ENCODE data around the gene MGAM2. TPM values are rescaled to one million over a fixed set of nuclear protein-coding genes. Genes with fewer than 3 reads are reported as not detected.
"Not testable (repeated sequence)": the region's sequence is repeated elsewhere in the genome, so short reads cannot be mapped to it uniquely, and the experiment has no call there.

The MGAM2 gene
- total and polyA plus RNA-seq, 10 donors, result 0.03 to 12.1 (median 3.0) TPM

DNA sequence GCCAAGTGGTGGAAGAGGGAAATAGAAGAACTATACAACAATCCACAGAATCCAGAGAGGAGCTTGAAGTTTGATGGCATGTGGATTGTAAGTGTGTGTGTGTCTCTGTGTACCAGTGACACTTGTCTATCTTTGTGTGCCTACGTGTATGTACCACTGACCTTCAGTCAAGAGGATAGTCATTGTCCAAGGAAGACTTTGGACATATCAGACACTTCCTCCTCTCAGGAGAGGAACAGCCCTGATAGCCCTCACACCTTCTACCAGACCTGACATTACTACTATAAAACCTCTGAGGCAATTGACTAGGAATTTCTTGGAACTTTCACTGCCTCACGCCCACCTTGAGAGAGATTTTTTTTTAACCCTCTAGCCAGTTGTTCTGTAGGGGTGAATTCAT is 19.6 kb upstream of the MGAM2 start:
- WGBS, 5 donors, result 69 to 87% (median 79%) methylated on average over 2 of the region's 2 CpGs
- no peak for DNase-seq
- intact Hi-C loops (cut with DNase I; ENCODE audit: low total_unique reads), result no loop called here

DNA sequence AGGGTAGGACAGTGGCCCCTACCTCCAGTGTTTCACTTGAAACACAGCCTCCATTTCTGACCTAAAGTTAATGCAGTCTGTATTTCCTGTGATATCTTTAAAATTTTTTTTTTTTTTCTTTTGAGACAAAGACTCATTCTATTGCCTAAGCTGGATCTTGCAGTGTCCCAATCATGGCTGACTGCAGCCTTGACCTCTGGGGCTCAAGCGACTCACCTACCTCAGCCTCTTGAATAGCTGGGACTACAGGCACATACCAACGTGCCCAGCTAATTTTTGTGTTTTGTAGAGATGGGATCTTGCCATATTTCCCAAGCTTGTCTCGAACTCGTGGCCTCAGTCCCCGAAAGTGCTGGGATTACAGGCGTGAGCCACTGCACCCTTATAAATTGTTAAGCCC is 16.7 kb upstream of the MGAM2 start:
- H3K4me1 ChIP-seq, result no peaks in the 10 kb centered on the region
- no peak overlapping the region for H3K4me3 ChIP-seq
- peaks cover 0 to 100% (median 0%) of the 10 kb centered on the region in 6 donors for H3K36me3 ChIP-seq
- no peaks in the 10 kb centered on the region for H3K27me3 ChIP-seq (replicated peaks in 1 of 7)
- DNase-seq, result no peak
- TF ChIP-seq, protein P1, sequence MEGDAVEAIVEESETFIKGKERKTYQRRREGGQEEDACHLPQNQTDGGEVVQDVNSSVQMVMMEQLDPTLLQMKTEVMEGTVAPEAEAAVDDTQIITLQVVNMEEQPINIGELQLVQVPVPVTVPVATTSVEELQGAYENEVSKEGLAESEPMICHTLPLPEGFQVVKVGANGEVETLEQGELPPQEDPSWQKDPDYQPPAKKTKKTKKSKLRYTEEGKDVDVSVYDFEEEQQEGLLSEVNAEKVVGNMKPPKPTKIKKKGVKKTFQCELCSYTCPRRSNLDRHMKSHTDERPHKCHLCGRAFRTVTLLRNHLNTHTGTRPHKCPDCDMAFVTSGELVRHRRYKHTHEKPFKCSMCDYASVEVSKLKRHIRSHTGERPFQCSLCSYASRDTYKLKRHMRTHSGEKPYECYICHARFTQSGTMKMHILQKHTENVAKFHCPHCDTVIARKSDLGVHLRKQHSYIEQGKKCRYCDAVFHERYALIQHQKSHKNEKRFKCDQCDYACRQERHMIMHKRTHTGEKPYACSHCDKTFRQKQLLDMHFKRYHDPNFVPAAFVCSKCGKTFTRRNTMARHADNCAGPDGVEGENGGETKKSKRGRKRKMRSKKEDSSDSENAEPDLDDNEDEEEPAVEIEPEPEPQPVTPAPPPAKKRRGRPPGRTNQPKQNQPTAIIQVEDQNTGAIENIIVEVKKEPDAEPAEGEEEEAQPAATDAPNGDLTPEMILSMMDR (IDR thresholded peaks at IDR 0.05 in 8 of 11, conservative IDR thresholded peaks at IDR 0.05 in 3 of 11), result no peak
- TF ChIP-seq POLR2AphosphoS5 (IDR thresholded peaks at IDR 0.05), result no peak
- TF ChIP-seq POLR2A (IDR thresholded peaks at IDR 0.05), result no peak
- WGBS, 5 donors, result 74 to 90% (median 87%) methylated on average over 6 of the region's 6 CpGs
- intact Hi-C loops (cut with DNase I; ENCODE audit: low total_unique reads), result loop anchor here (2.0 kb wide), 1 partner anchor 30 kb away; no protein-coding TSS in a partner anchor
- H3K9me3 ChIP-seq, result no peaks in the 10 kb centered on the region
- H3K27ac ChIP-seq, result no peak overlapping the region

More for the DNA sequence above, 19.6 kb upstream of the MGAM2 start:
- H3K27ac ChIP-seq, result no peak overlapping the region
- no peaks in the 10 kb centered on the region for H3K4me1 ChIP-seq
- no peak for TF ChIP-seq POLR2A (IDR thresholded peaks at IDR 0.05)
- TF ChIP-seq, protein P1 (IDR thresholded peaks at IDR 0.05 in 8 of 11, conservative IDR thresholded peaks at IDR 0.05 in 3 of 11), result no peak
- no peak for TF ChIP-seq POLR2AphosphoS5 (IDR thresholded peaks at IDR 0.05)
- H3K4me3 ChIP-seq, result no peak overlapping the region
- peaks cover 0 to 95% (median 0%) of the 10 kb centered on the region in 6 donors for H3K36me3 ChIP-seq
- H3K27me3 ChIP-seq (replicated peaks in 1 of 7), result no peaks in the 10 kb centered on the region
- no peaks in the 10 kb centered on the region for H3K9me3 ChIP-seq

DNA sequence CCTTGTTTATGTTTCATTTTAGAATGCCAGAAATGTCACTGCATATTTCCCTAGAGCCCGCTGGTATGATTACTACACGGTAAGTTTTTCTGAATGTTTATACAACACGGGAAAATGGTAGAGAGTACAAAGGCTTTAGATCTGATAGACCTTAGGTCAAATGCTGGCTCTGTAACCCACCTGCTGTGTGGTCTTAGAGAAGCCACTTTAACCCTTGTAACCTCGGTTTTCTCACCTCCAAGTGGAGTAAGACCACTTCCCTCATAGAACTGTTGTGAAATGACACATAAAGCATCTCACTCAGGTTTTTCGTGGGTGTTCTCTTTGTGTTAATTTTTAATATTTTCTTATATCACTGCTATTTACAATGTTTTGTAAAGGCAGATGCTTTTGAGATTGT is 13.9 kb upstream of the MGAM2 start:
- H3K4me1 ChIP-seq, result no peaks in the 10 kb centered on the region
- H3K27me3 ChIP-seq (replicated peaks in 1 of 7), result no peaks in the 10 kb centered on the region
- H3K36me3 ChIP-seq, result peaks cover 0 to 100% (median 0%) of the 10 kb centered on the region in 6 donors
- no peak for TF ChIP-seq POLR2AphosphoS5 (IDR thresholded peaks at IDR 0.05)
- TF ChIP-seq, protein P1 (IDR thresholded peaks at IDR 0.05 in 8 of 11, conservative IDR thresholded peaks at IDR 0.05 in 3 of 11), result no peak
- TF ChIP-seq POLR2A (IDR thresholded peaks at IDR 0.05), result no peak
- no peaks in the 10 kb centered on the region for H3K9me3 ChIP-seq
- no peak for DNase-seq
- intact Hi-C loops (cut with DNase I; ENCODE audit: low total_unique reads), result no loop called here
- no peak overlapping the region for H3K4me3 ChIP-seq
- no peak overlapping the region for H3K27ac ChIP-seq
- WGBS, 5 donors, result 61 to 80% (median 69%) methylated on average over 5 of the region's 5 CpGs

DNA sequence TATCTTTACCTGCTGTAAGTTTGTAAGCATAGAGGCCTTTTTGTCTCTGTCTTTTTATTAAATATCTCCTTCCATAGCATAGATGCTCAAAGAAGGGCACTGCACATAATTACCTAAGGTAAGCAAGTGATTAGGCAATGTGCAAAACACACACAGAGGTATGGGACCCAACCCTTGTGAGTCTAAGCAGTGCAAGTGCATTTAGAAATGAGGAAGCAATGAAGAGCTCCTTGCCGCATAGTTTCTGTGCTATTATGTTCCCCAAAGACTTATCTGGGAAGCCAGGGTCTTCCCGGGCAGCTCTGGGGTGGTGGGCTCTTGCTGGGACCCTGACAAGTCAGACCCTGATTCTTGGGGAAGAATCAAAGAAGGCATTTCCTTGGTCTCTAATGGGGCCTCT is 13.5 kb upstream of the MGAM2 start:
- H3K27me3 ChIP-seq (replicated peaks in 1 of 7), result no peaks in the 10 kb centered on the region
- TF ChIP-seq POLR2AphosphoS5 (IDR thresholded peaks at IDR 0.05) (no peak), POLR2A (IDR thresholded peaks at IDR 0.05) (no peak)
- TF ChIP-seq, protein P1 (IDR thresholded peaks at IDR 0.05 in 8 of 11, conservative IDR thresholded peaks at IDR 0.05 in 3 of 11), result no peak
- DNase-seq, result no peak
- H3K27ac ChIP-seq, result no peak overlapping the region
- H3K4me3 ChIP-seq, result no peak overlapping the region
- no peaks in the 10 kb centered on the region for H3K4me1 ChIP-seq
- peaks cover 0 to 100% (median 0%) of the 10 kb centered on the region in 6 donors for H3K36me3 ChIP-seq
- intact Hi-C loops (cut with DNase I; ENCODE audit: low total_unique reads), result no loop called here
- H3K9me3 ChIP-seq, result no peaks in the 10 kb centered on the region
- WGBS, 5 donors, result 22 to 63% (median 30%) methylated on average over 1 to 2 of the region's 2 CpGs

DNA sequence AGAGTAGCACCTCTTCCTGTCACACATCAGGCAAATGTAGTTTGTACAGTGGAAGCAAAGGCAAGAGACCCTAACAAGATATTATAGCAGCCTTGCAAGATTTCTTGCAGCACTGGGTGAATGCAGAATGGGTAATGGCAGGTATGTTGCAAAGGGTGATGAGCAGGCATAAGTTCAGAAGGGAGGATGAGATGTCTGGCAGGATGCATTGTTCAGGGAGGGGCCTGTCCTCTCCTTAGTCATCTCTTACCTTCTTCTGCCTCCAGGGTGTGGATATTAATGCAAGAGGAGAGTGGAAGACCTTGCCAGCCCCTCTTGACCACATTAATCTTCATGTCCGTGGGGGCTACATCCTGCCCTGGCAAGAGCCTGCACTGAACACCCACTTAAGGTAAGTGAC is 12.2 kb upstream of the MGAM2 start:
- H3K27ac ChIP-seq; intact Hi-C loops (cut with DNase I; ENCODE audit: low total_unique reads); H3K27me3 ChIP-seq (replicated peaks in 1 of 7); DNase-seq; H3K9me3 ChIP-seq; H3K4me3 ChIP-seq; H3K4me1 ChIP-seq: not testable (repeated sequence)
- whole genome bisulfite sequencing, 5 donors, result 43 to 76% (median 63%) methylated on average over 1 of the region's 1 CpG; no CpG with 5 or more reads in 1 of the 5 donors
- peaks cover 0 to 96% (median 0%) of the 10 kb centered on the region in 6 donors for H3K36me3 ChIP-seq

All from spleen (tissue), 11 donors.